Measurements from ENCODE around the gene GALNT8.

DNA sequence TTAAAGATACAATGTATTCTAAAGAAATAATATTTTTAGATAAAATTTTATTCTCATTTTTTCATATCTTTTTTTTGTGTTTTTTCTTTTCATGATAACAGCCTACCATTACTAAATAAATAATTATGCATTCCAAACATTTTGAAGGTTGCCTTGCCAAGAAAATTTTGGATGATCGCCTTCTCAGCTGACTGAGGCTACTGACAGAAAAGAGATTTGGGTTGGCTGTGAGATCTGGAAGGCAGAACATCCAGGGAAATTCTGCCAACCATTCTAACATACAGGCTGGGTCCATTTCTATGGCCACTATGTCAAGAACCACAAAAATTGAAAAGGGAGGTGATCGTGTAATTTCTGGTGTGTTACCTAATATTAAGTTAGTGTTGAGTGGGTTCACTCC lies 48.1 kb downstream of the GALNT8 start:
- TF ChIP-seq POLR2A (IDR thresholded peaks at IDR 0.05), result no peak
- TF ChIP-seq CTCF (IDR thresholded peaks at IDR 0.05), result no peak
